ENCODE results near the gene RRP12. TPM values are rescaled to one million over a fixed set of nuclear protein-coding genes. Genes with fewer than 3 reads are reported as not detected.
"Not testable (repeated sequence)": the region's sequence is repeated elsewhere in the genome, so short reads cannot be mapped to it uniquely, and the experiment has no call there.

RRP12 gene
- total RNA-seq, 2 donors from 2014 or later: 33.0 to 34.7 TPM

DNA sequence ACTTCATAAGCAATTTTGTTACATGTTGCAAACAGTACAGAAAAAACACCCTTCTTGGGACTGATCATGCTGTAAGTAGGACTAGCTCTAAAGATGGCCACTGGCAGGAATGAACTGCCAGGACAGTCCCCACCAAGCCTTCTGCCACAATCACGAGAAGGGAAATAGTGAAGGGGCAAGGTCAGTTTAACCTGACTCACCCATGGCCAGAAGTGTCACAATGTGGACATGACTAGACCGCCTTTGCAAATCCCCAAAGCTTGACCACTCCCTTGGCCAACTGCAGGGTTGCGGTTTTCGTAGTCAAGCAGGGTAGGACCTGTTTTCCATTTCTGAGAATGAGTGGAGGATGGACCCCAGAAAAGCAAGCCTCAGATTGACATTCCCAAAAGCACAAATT lies 47.2 kb downstream of the RRP12 start:
- no peaks in the 10 kb centered on the region for H3K27me3 ChIP-seq (ENCODE audit: control insufficient read depth, insufficient read depth, low read length, poor library complexity, severe bottlenecking)
- no peak overlapping the region for H3K4me3 ChIP-seq (ENCODE audit: low read length)
- Mint-ChIP-seq H3K9me3 (no peaks in the 10 kb centered on the region), H3K4me1 (peaks cover 19% of the 10 kb centered on the region), H3K27me3 (ENCODE audit: insufficient read depth) (no peaks in the 10 kb centered on the region), H3K36me3 (ENCODE audit: low read depth) (peaks cover 31% of the 10 kb centered on the region), H3K27ac (no peak overlapping the region), H3K4me3 (no peak overlapping the region)
- 90 to 95% methylated on average over 3 to 4 of the region's 4 CpGs for WGBS, 2 experiments (ENCODE audit: insufficient coverage in 1 of 2, insufficient read length in 1 of 2)
- H3K4me1 ChIP-seq (ENCODE audit: control insufficient read depth, insufficient read depth, low read length): peaks cover 3% of the 10 kb centered on the region
- H3K9ac ChIP-seq (ENCODE audit: extremely low read depth, low read length, poor library complexity, severe bottlenecking): no peak overlapping the region
- TF ChIP-seq, protein P1, sequence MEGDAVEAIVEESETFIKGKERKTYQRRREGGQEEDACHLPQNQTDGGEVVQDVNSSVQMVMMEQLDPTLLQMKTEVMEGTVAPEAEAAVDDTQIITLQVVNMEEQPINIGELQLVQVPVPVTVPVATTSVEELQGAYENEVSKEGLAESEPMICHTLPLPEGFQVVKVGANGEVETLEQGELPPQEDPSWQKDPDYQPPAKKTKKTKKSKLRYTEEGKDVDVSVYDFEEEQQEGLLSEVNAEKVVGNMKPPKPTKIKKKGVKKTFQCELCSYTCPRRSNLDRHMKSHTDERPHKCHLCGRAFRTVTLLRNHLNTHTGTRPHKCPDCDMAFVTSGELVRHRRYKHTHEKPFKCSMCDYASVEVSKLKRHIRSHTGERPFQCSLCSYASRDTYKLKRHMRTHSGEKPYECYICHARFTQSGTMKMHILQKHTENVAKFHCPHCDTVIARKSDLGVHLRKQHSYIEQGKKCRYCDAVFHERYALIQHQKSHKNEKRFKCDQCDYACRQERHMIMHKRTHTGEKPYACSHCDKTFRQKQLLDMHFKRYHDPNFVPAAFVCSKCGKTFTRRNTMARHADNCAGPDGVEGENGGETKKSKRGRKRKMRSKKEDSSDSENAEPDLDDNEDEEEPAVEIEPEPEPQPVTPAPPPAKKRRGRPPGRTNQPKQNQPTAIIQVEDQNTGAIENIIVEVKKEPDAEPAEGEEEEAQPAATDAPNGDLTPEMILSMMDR (conservative IDR thresholded peaks at IDR 0.05): no peak
- H3K9me3 ChIP-seq (ENCODE audit: control insufficient read depth, low read length): no peaks in the 10 kb centered on the region
- no peak for DNase-seq
- no peak overlapping the region for H3K27ac ChIP-seq (ENCODE audit: low read depth, low read length)
- peaks cover 18% of the 10 kb centered on the region for H3K36me3 ChIP-seq (ENCODE audit: control insufficient read depth, insufficient read depth, low read length)

DNA sequence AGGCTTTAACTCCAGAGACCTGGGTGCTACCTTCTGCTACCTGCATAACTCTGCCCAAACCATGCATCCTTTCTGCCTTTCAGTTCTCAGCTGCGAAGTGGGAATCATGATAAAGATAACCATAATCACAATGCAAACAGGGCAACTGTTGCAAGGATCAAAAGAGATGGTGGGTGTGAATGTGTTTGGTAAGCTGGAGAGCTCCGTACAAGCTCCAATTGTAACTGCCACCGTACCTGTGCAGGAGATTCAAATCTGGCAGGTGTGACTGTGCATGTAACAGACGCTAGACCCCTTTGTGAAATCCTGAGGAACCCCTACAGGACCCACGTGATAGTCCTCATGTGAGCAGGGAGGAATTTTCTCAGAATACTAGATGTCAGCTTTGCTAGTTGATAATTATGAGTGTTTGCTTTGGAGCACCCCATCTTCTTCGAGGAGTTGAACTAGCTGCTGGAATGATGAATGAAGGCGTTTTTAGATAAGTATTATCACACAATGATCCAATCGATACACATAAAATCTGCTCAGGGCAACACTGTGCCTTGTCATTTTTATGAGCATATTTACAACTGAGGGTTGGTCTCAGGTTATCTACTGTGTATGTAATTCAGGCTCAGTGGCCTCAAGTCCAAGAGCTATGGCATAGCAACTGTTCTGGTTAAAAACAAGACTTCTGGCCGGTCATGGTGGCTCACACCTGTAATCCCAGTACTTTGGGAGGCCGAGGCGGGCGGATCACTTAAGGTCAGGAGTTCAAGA lies 51.2 kb downstream of the RRP12 start:
- Mint-ChIP-seq H3K27me3 (ENCODE audit: insufficient read depth) (no peaks in the 10 kb centered on the region), H3K4me3 (no peak overlapping the region), H3K9me3 (no peaks in the 10 kb centered on the region), H3K27ac (no peak overlapping the region), H3K36me3 (ENCODE audit: low read depth) (peaks cover 9% of the 10 kb centered on the region), H3K4me1 (peaks cover 7% of the 10 kb centered on the region)
- H3K9me3 ChIP-seq (ENCODE audit: control insufficient read depth, low read length): no peaks in the 10 kb centered on the region
- no peak overlapping the region for H3K9ac ChIP-seq (ENCODE audit: extremely low read depth, low read length, poor library complexity, severe bottlenecking)
- H3K27me3 ChIP-seq (ENCODE audit: control insufficient read depth, insufficient read depth, low read length, poor library complexity, severe bottlenecking): no peaks in the 10 kb centered on the region
- H3K36me3 ChIP-seq (ENCODE audit: control insufficient read depth, insufficient read depth, low read length): peaks cover 7% of the 10 kb centered on the region
- no peak overlapping the region for H3K4me3 ChIP-seq (ENCODE audit: low read length)
- TF ChIP-seq, protein P1 (conservative IDR thresholded peaks at IDR 0.05): no peak
- H3K27ac ChIP-seq (ENCODE audit: low read depth, low read length): no peak overlapping the region
- WGBS, 2 experiments (ENCODE audit: insufficient coverage in 1 of 2, insufficient read length in 1 of 2): 81 to 93% methylated on average over 7 to 11 of the region's 12 CpGs
- H3K4me1 ChIP-seq (ENCODE audit: control insufficient read depth, insufficient read depth, low read length): peaks cover 3% of the 10 kb centered on the region
- no peak for DNase-seq

DNA sequence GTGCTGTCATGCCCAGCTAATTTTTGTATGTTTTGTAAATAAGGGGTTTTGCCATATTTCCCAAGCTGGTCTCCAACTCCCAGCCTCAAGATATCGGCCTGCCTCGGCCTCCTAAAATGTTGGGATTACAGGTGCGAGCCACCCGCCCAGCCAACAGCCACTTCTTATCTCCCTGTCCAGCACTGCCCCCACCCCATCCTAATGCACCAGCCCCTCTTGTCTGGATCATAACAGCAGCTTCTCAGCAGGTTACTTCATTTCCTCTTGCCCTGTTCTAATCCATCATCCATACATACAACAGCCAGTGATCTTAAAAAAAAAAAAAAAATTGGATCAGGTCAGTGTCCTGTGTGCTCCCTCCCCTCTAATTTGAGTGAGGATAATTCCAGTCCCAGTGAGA lies 53.8 kb downstream of the RRP12 start:
- no peaks in the 10 kb centered on the region for H3K27me3 ChIP-seq (ENCODE audit: control insufficient read depth, insufficient read depth, low read length, poor library complexity, severe bottlenecking)
- WGBS, 2 experiments (ENCODE audit: insufficient coverage in 1 of 2, insufficient read length in 1 of 2): 92% methylated on average over 4 of the region's 4 CpGs; no CpG with 5 or more reads in 1 of the 2 experiments
- H3K27ac ChIP-seq (ENCODE audit: low read depth, low read length): no peak overlapping the region
- peaks cover 4% of the 10 kb centered on the region for H3K36me3 ChIP-seq (ENCODE audit: control insufficient read depth, insufficient read depth, low read length)
- Mint-ChIP-seq H3K4me3 (no peak overlapping the region), H3K4me1 (peaks cover 12% of the 10 kb centered on the region), H3K9me3 (no peaks in the 10 kb centered on the region), H3K27me3 (ENCODE audit: insufficient read depth) (peaks cover 5% of the 10 kb centered on the region), H3K36me3 (ENCODE audit: low read depth) (peaks cover 2% of the 10 kb centered on the region), H3K27ac (no peak overlapping the region)
- no peaks in the 10 kb centered on the region for H3K9me3 ChIP-seq (ENCODE audit: control insufficient read depth, low read length)
- TF ChIP-seq, protein P1 (conservative IDR thresholded peaks at IDR 0.05): no peak
- peaks cover 3% of the 10 kb centered on the region for H3K4me1 ChIP-seq (ENCODE audit: control insufficient read depth, insufficient read depth, low read length)
- no peak for DNase-seq
- no peak overlapping the region for H3K4me3 ChIP-seq (ENCODE audit: low read length)
- no peak overlapping the region for H3K9ac ChIP-seq (ENCODE audit: extremely low read depth, low read length, poor library complexity, severe bottlenecking)

DNA sequence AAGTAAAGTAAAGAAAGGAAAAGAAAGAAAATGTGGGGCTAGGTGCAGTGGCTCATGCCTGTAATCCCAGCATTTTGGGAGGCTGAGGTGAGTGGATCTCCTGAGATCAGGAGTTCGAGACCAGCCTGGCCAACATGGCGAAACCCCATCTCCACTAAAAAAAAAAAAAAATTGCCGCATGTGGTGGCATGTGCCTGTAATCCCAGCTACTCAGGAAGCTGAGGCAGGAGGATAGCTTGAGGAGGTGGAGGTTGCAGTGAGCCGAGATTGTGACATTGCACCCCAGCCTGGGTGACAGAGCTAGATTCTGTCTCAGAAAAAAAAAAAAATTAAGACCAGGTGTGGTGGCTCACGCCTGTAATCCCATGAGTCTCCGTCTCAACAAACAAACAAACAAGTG lies 57.5 kb downstream of the RRP12 start:
- not testable (repeated sequence) for H3K36me3 Mint-ChIP-seq (ENCODE audit: low read depth); H3K27ac ChIP-seq (ENCODE audit: low read depth, low read length); H3K4me3 Mint-ChIP-seq; H3K4me1 ChIP-seq (ENCODE audit: control insufficient read depth, insufficient read depth, low read length); H3K36me3 ChIP-seq (ENCODE audit: control insufficient read depth, insufficient read depth, low read length); H3K9ac ChIP-seq (ENCODE audit: extremely low read depth, low read length, poor library complexity, severe bottlenecking); H3K9me3 ChIP-seq (ENCODE audit: control insufficient read depth, low read length); H3K9me3 Mint-ChIP-seq; H3K4me3 ChIP-seq (ENCODE audit: low read length); H3K4me1 Mint-ChIP-seq; H3K27me3 ChIP-seq (ENCODE audit: control insufficient read depth, insufficient read depth, low read length, poor library complexity, severe bottlenecking); H3K27ac Mint-ChIP-seq; DNase-seq
- WGBS, 2 experiments (ENCODE audit: insufficient coverage in 1 of 2, insufficient read length in 1 of 2): 87 to 92% methylated on average over 4 to 6 of the region's 6 CpGs
- peaks cover 24% of the 10 kb centered on the region for H3K27me3 Mint-ChIP-seq (ENCODE audit: insufficient read depth)
